GM18519 (cell line): Measurements from ENCODE around the gene CCL25.

Experiments
- ATAC-seq: cut with Tn5 transposase; IDR thresholded peaks from one replicate; pipeline ENCODE4 v1.9.1; 2021; ENCODE audit warnings: mild to moderate bottlenecking, moderate library complexity; ENCODE audit not compliant: unreplicated experiment, low FRiP score

CCL25 gene

DNA sequence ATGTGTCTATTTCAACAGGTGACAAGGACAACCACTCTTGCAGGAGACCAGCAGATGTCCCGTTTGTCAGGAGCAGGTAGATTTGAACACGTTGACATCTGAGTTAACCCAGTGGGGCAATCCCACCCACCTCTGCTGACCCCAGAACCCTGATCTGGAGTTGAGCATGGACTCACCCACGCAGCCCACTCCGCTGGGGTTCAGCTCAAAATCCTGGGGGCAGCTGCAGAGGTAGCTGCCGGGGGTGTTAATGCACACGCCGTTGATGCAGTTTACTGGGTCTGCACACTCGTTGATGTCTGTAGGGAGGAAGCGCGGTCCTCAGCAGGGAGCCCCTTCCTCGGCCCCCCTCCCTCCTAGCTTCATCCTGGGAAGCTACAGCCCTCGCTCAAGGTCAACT lies 56.9 kb downstream of the CCL25 start:
- ATAC-seq: no peak

DNA sequence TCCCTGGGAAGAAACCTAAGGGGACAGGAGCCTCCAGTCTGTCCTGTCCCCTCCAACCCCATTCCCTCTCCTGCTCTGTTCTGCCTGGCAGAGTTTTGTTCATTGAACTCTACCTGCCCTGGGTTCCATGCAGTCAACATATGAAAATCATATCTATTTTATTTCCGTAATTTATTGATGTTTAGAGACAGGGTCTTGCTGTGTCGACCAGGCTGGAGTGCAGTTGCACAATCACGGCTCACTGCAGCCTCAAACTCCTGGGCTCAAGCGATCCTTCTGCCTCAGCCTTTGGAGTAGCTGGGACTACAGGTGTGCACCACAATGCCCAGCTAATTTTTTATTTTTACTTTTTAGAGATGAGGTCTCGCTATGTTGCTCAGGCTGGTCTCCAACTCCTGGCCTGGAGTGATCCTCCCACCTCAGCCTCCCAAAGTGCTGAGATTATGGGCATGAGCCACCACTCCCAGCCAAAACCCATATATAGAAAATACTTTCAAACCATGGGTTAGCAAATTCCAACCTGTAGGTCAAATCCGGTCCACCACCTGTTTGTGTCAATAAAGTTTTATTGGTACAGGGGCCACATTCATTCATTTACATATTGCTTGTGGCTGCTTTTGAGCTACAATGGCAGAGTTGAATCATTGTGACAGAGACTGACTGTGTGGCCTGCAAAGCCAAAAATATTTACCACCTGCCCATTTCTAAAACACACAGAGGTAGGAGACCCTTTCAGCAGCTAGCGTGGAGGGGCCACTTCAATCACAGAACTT lies 57.5 kb downstream of the CCL25 start:
- no peak for ATAC-seq

DNA sequence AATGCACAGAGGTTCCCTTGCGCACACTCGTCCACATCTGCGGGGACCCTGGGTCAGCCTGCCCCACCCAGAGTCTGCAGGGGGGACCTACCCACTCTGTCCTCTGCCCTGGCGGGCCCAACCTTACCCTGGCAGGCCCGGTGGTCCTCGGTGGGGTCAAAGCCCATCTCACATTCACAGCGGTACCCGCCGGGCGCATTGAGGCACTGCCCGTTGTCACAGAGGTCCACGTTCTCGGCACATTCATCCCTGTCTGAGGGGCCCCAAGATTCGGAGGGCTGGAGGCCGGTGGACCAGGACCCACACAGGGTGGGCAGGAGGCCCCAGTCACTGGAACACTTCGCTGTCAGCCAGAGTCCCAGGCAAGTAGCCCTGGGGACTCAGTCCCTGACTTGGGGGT lies 58.4 kb downstream of the CCL25 start:
- ATAC-seq: no peak

DNA sequence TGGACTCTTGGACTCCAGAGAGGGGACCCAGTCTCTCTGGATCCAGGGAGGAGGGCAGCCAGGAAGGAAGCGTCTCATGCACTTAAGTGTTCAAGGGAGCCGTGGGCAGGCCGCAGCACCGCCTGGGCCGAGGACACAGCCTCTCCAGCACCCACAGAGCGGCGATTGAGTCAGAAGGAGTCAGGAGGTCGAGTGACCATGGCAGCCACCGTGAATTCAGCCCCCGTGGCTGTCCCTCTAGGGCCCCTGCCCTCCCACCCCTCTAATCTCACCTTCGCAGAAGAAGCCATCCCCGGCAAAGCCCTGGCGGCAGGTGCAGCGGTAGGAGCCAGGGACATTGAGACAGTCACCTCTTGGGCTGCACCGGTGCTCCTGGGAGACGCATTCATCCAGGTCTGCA lies 58.8 kb downstream of the CCL25 start:
- ATAC-seq: no peak
